Loucy (cell line): ENCODE measurements around the gene ARHGEF17.

Experiments
- H2AFZ ChIP-seq: fragments of 200-600 bp; sonication (generic); 2 replicates; pipeline ENCODE4 v1.6.0; 2016; ENCODE audit warnings: antibody characterized with exemption, mild to moderate bottlenecking, low read length, moderate library complexity
- H3F3A ChIP-seq: fragments of 200-600 bp; 2 replicates; pipeline ENCODE4 v1.6.0; 2016; ENCODE audit warnings: antibody characterized with exemption, low read depth, mild to moderate bottlenecking
- H3K27me3 ChIP-seq: fragments of 200-600 bp; sonication (generic); 2 replicates; pipeline ENCODE4 v1.6.1; 2014; ENCODE audit warnings: low read length, mild to moderate bottlenecking; ENCODE audit not compliant: insufficient read depth, poor library complexity, severe bottlenecking
- H3K36me3 ChIP-seq: fragments of 200-600 bp; sonication (generic); 2 replicates; pipeline ENCODE4 v1.6.1; 2016; ENCODE audit warnings: low read length; ENCODE audit not compliant: insufficient read depth
- H3K4me1 ChIP-seq: fragments of 200-600 bp; sonication (generic); 2 replicates; pipeline ENCODE4 v1.5.1; 2014; ENCODE audit warnings: low read length, mild to moderate bottlenecking; ENCODE audit not compliant: insufficient read depth, poor library complexity, severe bottlenecking
- H3K4me2 ChIP-seq: fragments of 200-600 bp; sonication (generic); 2 replicates; pipeline ENCODE4 v1.6.0; 2014; ENCODE audit warnings: antibody characterized with exemption, low read length, low read depth, mild to moderate bottlenecking; ENCODE audit not compliant: poor library complexity, severe bottlenecking
- H3K4me3 ChIP-seq: fragments of 200-600 bp; sonication (generic); 2 replicates; pipeline ENCODE4 v1.5.1; 2014; ENCODE audit warnings: low read length, mild to moderate bottlenecking, mixed read lengths; ENCODE audit not compliant: poor library complexity, severe bottlenecking
- H3K79me2 ChIP-seq: fragments of 200-600 bp; sonication (generic); 2 replicates; pipeline ENCODE4 v1.6.1; 2014; ENCODE audit warnings: low read length; ENCODE audit not compliant: insufficient read depth
- H3K9ac ChIP-seq: fragments of 200-600 bp; sonication (generic); 2 replicates; pipeline ENCODE4 v1.6.0; 2014; ENCODE audit warnings: mild to moderate bottlenecking, low read depth, low read length, moderate library complexity; ENCODE audit not compliant: poor library complexity, severe bottlenecking
- H3K9me2 ChIP-seq: fragments of 200-600 bp; sonication (generic); replicated peaks from 2 replicates; pipeline ENCODE4 v1.6.1; 2016; ENCODE audit warnings: low read depth, low read length, mixed read lengths
- H3K9me3 ChIP-seq: fragments of 200-600 bp; sonication (generic); 2 replicates; pipeline ENCODE4 v1.6.1; 2014; ENCODE audit warnings: mild to moderate bottlenecking, antibody characterized with exemption, low read length, low read depth; ENCODE audit not compliant: insufficient read depth
- H4K20me1 ChIP-seq: fragments of 200-600 bp; sonication (generic); 2 replicates; pipeline ENCODE4 v1.6.0; 2014; ENCODE audit warnings: antibody characterized with exemption, low read length, mild to moderate bottlenecking; ENCODE audit not compliant: insufficient read depth, poor library complexity, severe bottlenecking
- CTCF ChIP-seq: fragments of 200-600 bp; sonication (generic); conservative IDR thresholded peaks from 2 replicates; pipeline ENCODE4 v1.5.1; 2014; ENCODE audit warnings: mild to moderate bottlenecking, antibody characterized with exemption, low read length
- EZH2phosphoT487 ChIP-seq: fragments of 200-600 bp; IDR thresholded peaks from 2 replicates; pipeline ENCODE4 v1.6.1; 2018; ENCODE audit warnings: antibody characterized with exemption, mild to moderate bottlenecking, moderate library complexity, borderline replicate concordance

Gene ARHGEF17

GRCh38 chr11:73359930-73360742 lies 52.1 kb downstream of the ARHGEF17 start:
- H3K79me2 ChIP-seq = no peaks in the 10 kb centered on the region
- H3K4me2 ChIP-seq = no peak overlapping the region
- no peaks in the 10 kb centered on the region for H3K27me3 ChIP-seq
- no peak overlapping the region for H3K4me3 ChIP-seq
- H3K9ac ChIP-seq = no peak overlapping the region
- no peak overlapping the region for H2AFZ ChIP-seq
- TF ChIP-seq EZH2phosphoT487 = no peak
- TF ChIP-seq CTCF = peak; percentile 74
- H3K36me3 ChIP-seq = no peaks in the 10 kb centered on the region
- H3K9me3 ChIP-seq = no peaks in the 10 kb centered on the region
- H3K9me2 ChIP-seq = no peaks in the 10 kb centered on the region
- no peaks in the 10 kb centered on the region for H3F3A ChIP-seq
- H3K4me1 ChIP-seq = no peaks in the 10 kb centered on the region
- no peaks in the 10 kb centered on the region for H4K20me1 ChIP-seq

GRCh38 chr11:73360743-73361369 lies 52.8 kb downstream of the ARHGEF17 start:
- Histone ChIP-seq H3K9me2 (no peaks in the 10 kb centered on the region), H3K4me1 (peaks cover 2% of the 10 kb centered on the region), H4K20me1 (no peaks in the 10 kb centered on the region), H3K27me3 (no peaks in the 10 kb centered on the region), H3K36me3 (no peaks in the 10 kb centered on the region), H3K4me3 (no peak overlapping the region), H3K4me2 (no peak overlapping the region), H3K79me2 (no peaks in the 10 kb centered on the region), H2AFZ (no peak overlapping the region), H3K9me3 (no peaks in the 10 kb centered on the region), H3K9ac (no peak overlapping the region), H3F3A (no peaks in the 10 kb centered on the region)
- no peak for TF ChIP-seq CTCF
- no peak for TF ChIP-seq EZH2phosphoT487

- H3K4me3 ChIP-seq = no peak overlapping the region
- no peaks in the 10 kb centered on the region for H3K9me3 ChIP-seq
- H4K20me1 ChIP-seq = no peaks in the 10 kb centered on the region
- no peak for TF ChIP-seq CTCF
- TF ChIP-seq EZH2phosphoT487 = no peak
- no peaks in the 10 kb centered on the region for H3K27me3 ChIP-seq
- H3K4me1 ChIP-seq = peaks cover 14% of the 10 kb centered on the region
- H3K79me2 ChIP-seq = no peaks in the 10 kb centered on the region
- H3K9ac ChIP-seq = no peak overlapping the region
- H3K36me3 ChIP-seq = no peaks in the 10 kb centered on the region
- no peak overlapping the region for H2AFZ ChIP-seq
- H3K9me2 ChIP-seq = no peaks in the 10 kb centered on the region
- H3F3A ChIP-seq = no peaks in the 10 kb centered on the region
- H3K4me2 ChIP-seq = no peak overlapping the region
Measured at GRCh38 chr11:73361953-73362776, 54.1 kb downstream of the ARHGEF17 start.
